Vagina (tissue), 2 donors: Measurements from ENCODE around the gene INSIG2.

Experiments
- POLR2AphosphoS5 ChIP-seq, 2 donors: sonication (generic); formaldehyde crosslinking; IDR thresholded peaks; one replicate each; pipeline ENCODE4 v1.9.0; 2017; ENCODE audit warnings: antibody characterized with exemption in 2 of 2, mild to moderate bottlenecking in 2 of 2, low read depth in 1 of 2; ENCODE audit not compliant: insufficient read depth in 1 of 2
- TF ChIP-seq, protein P1 (sequence below), 3 experiments: fragments of 450-650 bp in 2 of 3; fragments of 200-600 bp in 1 of 3; sonication (generic) in 1 of 3; IDR thresholded peaks; one replicate each; pipeline ENCODE4 v1.5.1; 2017 to 2019; ENCODE audit warnings: antibody characterized with exemption in 3 of 3, mild to moderate bottlenecking in 2 of 3, moderate library complexity in 2 of 3

DNA sequence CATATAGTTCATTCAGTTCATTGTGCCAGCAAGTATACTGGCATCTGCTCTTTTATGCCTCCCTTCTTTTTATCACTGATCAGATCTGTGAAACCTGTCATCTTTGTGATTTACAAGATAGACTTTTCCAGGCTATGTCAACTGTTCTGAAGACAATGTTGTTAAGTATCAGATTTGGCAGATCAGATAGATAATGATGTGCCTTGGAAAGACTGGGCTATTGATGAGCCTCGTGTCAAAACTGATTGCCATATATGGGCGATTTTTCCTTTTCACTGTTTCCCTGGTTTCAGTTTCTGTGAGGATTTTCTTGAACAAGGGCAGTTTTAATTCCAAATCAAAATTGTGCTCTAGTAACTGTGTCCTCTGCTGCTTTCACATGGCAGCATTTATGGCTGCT, 26.6 kb downstream of the INSIG2 start:
- TF ChIP-seq, protein P1, sequence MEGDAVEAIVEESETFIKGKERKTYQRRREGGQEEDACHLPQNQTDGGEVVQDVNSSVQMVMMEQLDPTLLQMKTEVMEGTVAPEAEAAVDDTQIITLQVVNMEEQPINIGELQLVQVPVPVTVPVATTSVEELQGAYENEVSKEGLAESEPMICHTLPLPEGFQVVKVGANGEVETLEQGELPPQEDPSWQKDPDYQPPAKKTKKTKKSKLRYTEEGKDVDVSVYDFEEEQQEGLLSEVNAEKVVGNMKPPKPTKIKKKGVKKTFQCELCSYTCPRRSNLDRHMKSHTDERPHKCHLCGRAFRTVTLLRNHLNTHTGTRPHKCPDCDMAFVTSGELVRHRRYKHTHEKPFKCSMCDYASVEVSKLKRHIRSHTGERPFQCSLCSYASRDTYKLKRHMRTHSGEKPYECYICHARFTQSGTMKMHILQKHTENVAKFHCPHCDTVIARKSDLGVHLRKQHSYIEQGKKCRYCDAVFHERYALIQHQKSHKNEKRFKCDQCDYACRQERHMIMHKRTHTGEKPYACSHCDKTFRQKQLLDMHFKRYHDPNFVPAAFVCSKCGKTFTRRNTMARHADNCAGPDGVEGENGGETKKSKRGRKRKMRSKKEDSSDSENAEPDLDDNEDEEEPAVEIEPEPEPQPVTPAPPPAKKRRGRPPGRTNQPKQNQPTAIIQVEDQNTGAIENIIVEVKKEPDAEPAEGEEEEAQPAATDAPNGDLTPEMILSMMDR (IDR thresholded peaks at IDR 0.05), result no peak
- TF ChIP-seq POLR2AphosphoS5 (IDR thresholded peaks at IDR 0.05; ENCODE audit: insufficient read depth in 1 of 2, low read depth in 1 of 2), result no peak
